GM19455 (cell line): ENCODE data around the gene CCNT1.
"Not testable (repeated sequence)": the region's sequence is repeated elsewhere in the genome, so short reads cannot be mapped to it uniquely, and the experiment has no call there.

ENCODE experiments used
- ATAC-seq: cut with Tn5 transposase; IDR thresholded peaks from one replicate; pipeline ENCODE4 v1.9.1; 2021; ENCODE audit not compliant: unreplicated experiment

CCNT1 gene

GRCh38 chr12:48691826-48692487, 24.6 kb downstream of the CCNT1 start:
- ATAC-seq: no peak

- no peak for ATAC-seq
Observed at GRCh38 chr12:48690990-48691389, 25.5 kb downstream of the CCNT1 start.

GRCh38 chr12:48690436-48690835, 26.1 kb downstream of the CCNT1 start:
- ATAC-seq: no peak

GRCh38 chr12:48688836-48689235, 27.7 kb downstream of the CCNT1 start:
- ATAC-seq: no peak

GRCh38 chr12:48687592-48687991, 28.9 kb downstream of the CCNT1 start:
- ATAC-seq: no peak

GRCh38 chr12:48686615-48687334, 29.7 kb downstream of the CCNT1 start:
- no peak for ATAC-seq

- ATAC-seq: no peak
Observed at GRCh38 chr12:48686037-48686595, 30.4 kb downstream of the CCNT1 start.

GRCh38 chr12:48683534-48683933, 33.0 kb downstream of the CCNT1 start:
- ATAC-seq: no peak

- ATAC-seq: no peak
Observed at GRCh38 chr12:48682927-48683326, 33.6 kb downstream of the CCNT1 start.

GRCh38 chr12:48682533-48682905, 34.0 kb downstream of the CCNT1 start:
- not testable (repeated sequence) for ATAC-seq

GRCh38 chr12:48681710-48682532, 34.6 kb downstream of the CCNT1 start, which contains the start of gene KANSL2:
Gene KANSL2, minus strand, starts transcription at chr12:48682238. Its CDS starts 606 bp downstream, at chr12:48681632.
- ATAC-seq: peak; percentile 99

GRCh38 chr12:48681399-48681709, 35.2 kb downstream of the CCNT1 start:
- no peak for ATAC-seq

GRCh38 chr12:48680861-48681260, 35.6 kb downstream of the CCNT1 start:
- ATAC-seq: no peak

- ATAC-seq: no peak
Observed at GRCh38 chr12:48678551-48679185, 37.8 kb downstream of the CCNT1 start.

- ATAC-seq: no peak
Observed at GRCh38 chr12:48671231-48671856, 45.2 kb downstream of the CCNT1 start.

GRCh38 chr12:48668996-48669395, 47.5 kb downstream of the CCNT1 start:
- ATAC-seq: no peak

GRCh38 chr12:48659863-48660262, 56.6 kb downstream of the CCNT1 start:
- ATAC-seq: no peak

- ATAC-seq: no peak
Observed at GRCh38 chr12:48651681-48652080, 64.8 kb downstream of the CCNT1 start.

- ATAC-seq: not testable (repeated sequence)
Observed at GRCh38 chr12:48645354-48645753, 71.2 kb downstream of the CCNT1 start.

GRCh38 chr12:48643011-48643410, 73.5 kb downstream of the CCNT1 start:
- ATAC-seq: no peak
